Calu3 (cell line): Measurements from ENCODE around the gene ARL6IP5. TPM values are rescaled to one million over a fixed set of nuclear protein-coding genes. Genes with fewer than 3 reads are reported as not detected.

ENCODE experiments used
- BruUV-seq: library from RNA; stranded (reverse); fragments of 400-500 nt; replicated peaks from 2 replicates; lab custom pipeline; 2021; lab: Mats Ljungman, UMichigan
- CTCF ChIA-PET: fragments of 300-600 bp; sonication (Branson Sonifier 250); formaldehyde crosslinking; loops from one replicate; lab custom pipeline; 2022; ENCODE audit warnings: antibody characterized with exemption; lab: Charles Lee
- DNase-seq: peaks from one replicate; pipeline ENCODE4 v3.0.0; 2022
- H3K27ac Mint-ChIP-seq: one replicate; pipeline ENCODE4 v1.8.0; 2022; ENCODE audit warnings: mixed read lengths; ENCODE audit not compliant: unreplicated experiment
- H3K27me3 Mint-ChIP-seq: one replicate; pipeline ENCODE4 v1.8.0; 2022; ENCODE audit warnings: mixed read lengths; ENCODE audit not compliant: unreplicated experiment
- H3K36me3 Mint-ChIP-seq: one replicate; pipeline ENCODE4 v1.8.0; 2022; ENCODE audit warnings: mild to moderate bottlenecking, moderate library complexity, mixed read lengths; ENCODE audit not compliant: insufficient read depth, unreplicated experiment
- H3K4me1 Mint-ChIP-seq: one replicate; pipeline ENCODE4 v1.8.0; 2022; ENCODE audit warnings: mild to moderate bottlenecking, low read depth, mixed read lengths; ENCODE audit not compliant: unreplicated experiment
- H3K4me3 Mint-ChIP-seq: one replicate; pipeline ENCODE4 v1.8.0; 2022; ENCODE audit warnings: mild to moderate bottlenecking, low read depth, moderate library complexity, mixed read lengths; ENCODE audit not compliant: unreplicated experiment
- H3K9me3 Mint-ChIP-seq: one replicate; pipeline ENCODE4 v1.8.0; 2022; ENCODE audit warnings: low read depth, mixed read lengths; ENCODE audit not compliant: unreplicated experiment
- intact Hi-C: fragments of 100-400 bp; cut with micrococcal nuclease; formaldehyde crosslinking; loops from one replicate; pipeline ENCODE4 v1.10.0; 2022; ENCODE audit not compliant: unreplicated experiment
- total RNA-seq: library from RNA; stranded (reverse); gene quantifications from 2 replicates; pipeline ENCODE4 v1.2.3, GENCODE V29; 2022
- TF ChIP-seq, protein P1 (sequence below): fragments of 200-600 bp; IDR thresholded peaks from one replicate; pipeline ENCODE4 v1.8.0; 2022; ENCODE audit warnings: antibody characterized with exemption; ENCODE audit not compliant: unreplicated experiment

The ARL6IP5 gene
- total RNA-seq, 1 experiment from 2014 or later: 76.9 TPM

DNA sequence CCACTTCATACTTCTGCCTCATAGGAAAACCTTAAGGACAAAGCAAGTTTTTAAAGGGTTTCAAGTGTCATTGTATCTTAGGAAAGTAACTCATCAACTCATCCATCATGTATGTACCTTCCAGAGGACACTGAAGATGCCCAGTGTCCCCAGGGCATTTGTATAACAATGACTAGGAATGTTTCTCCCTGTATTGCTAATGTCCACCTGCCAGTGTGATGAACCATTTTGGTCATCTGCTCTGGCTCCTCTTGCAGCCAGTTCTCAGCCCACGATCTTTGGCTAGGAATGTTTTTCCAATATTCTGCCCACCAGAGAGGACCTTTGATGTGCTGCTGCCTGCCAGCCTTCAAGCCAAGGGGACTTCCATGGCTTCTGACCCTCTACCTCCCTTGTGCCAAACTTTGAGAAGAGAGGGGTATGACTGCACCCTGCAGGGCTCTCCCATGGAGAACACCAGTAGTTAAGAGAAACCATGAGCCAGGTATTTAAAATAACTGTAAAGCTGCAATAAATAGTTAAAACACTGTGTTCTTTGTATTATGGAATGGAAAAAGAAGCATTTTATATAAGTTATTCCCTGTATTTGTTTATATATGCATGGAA lies 26.3 kb downstream of the ARL6IP5 start:
- no peaks in the 10 kb centered on the region for H3K36me3 Mint-ChIP-seq
- no peaks in the 10 kb centered on the region for H3K27me3 Mint-ChIP-seq
- no peak overlapping the region for H3K4me3 Mint-ChIP-seq
- CTCF ChIA-PET: no interaction called here
- intact Hi-C loops: no loop called here
- TF ChIP-seq, protein P1, sequence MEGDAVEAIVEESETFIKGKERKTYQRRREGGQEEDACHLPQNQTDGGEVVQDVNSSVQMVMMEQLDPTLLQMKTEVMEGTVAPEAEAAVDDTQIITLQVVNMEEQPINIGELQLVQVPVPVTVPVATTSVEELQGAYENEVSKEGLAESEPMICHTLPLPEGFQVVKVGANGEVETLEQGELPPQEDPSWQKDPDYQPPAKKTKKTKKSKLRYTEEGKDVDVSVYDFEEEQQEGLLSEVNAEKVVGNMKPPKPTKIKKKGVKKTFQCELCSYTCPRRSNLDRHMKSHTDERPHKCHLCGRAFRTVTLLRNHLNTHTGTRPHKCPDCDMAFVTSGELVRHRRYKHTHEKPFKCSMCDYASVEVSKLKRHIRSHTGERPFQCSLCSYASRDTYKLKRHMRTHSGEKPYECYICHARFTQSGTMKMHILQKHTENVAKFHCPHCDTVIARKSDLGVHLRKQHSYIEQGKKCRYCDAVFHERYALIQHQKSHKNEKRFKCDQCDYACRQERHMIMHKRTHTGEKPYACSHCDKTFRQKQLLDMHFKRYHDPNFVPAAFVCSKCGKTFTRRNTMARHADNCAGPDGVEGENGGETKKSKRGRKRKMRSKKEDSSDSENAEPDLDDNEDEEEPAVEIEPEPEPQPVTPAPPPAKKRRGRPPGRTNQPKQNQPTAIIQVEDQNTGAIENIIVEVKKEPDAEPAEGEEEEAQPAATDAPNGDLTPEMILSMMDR: no peak
- no TSS peak for BruUV-seq
- H3K9me3 Mint-ChIP-seq: no peaks in the 10 kb centered on the region
- H3K27ac Mint-ChIP-seq: no peak overlapping the region
- H3K4me1 Mint-ChIP-seq: peaks cover 13% of the 10 kb centered on the region
- no peak for DNase-seq

DNA sequence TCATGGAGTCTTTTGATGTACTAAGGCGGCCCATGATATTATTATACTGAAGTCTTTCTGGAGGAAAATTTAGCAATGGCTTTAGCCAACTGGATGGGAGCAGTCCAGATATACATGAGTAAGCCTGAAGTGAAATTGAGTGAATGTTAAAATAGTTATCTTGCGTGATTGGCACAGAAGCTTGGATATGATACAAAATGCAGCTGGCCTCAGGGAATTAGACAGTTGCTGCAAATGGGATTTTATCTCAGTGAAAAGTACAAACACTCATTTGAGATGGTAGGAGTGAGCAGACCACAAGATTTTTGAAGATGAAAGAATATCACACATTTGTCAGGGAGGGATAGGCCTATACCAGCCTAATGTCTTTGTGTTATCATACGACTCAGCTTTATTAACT lies 28.8 kb downstream of the ARL6IP5 start:
- Mint-ChIP-seq H3K4me3 (no peak overlapping the region), H3K27ac (no peak overlapping the region), H3K9me3 (no peaks in the 10 kb centered on the region), H3K4me1 (peaks cover 20% of the 10 kb centered on the region), H3K27me3 (no peaks in the 10 kb centered on the region), H3K36me3 (peaks cover 5% of the 10 kb centered on the region)
- intact Hi-C loops: no loop called here
- CTCF ChIA-PET: no interaction called here
- DNase-seq: no peak
- TF ChIP-seq, protein P1: no peak
- no TSS peak for BruUV-seq

DNA sequence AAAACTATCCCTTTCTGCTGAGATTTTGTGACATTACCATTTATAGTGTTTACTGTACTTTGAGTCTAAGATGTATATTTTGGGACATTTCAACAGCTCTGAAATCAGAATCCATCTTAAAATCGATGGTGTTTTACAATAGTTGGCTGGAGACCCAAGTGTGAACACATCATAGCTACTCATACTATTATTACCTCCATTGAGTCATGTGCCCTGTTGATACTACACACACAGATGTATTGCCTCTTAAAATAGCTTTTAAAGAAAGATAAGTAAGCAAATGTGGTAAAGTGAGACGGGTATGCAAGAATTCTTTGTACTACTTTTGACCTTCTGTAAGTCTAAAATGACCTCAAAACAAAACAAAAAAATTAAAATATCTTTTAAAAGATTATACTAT lies 31.0 kb downstream of the ARL6IP5 start:
- H3K4me3 Mint-ChIP-seq: no peak overlapping the region
- peaks cover 2% of the 10 kb centered on the region for H3K9me3 Mint-ChIP-seq
- TF ChIP-seq, protein P1: no peak
- H3K27ac Mint-ChIP-seq: no peak overlapping the region
- peaks cover 29% of the 10 kb centered on the region for H3K4me1 Mint-ChIP-seq
- no peak for DNase-seq
- no peaks in the 10 kb centered on the region for H3K27me3 Mint-ChIP-seq
- intact Hi-C loops: loop anchor here (2.0 kb wide), 1 partner anchor 29 kb away; no protein-coding TSS in a partner anchor
- CTCF ChIA-PET: interaction anchor here (0.6 to 1.7 kb wide), 3 partner anchors 9 to 222 kb away, joined by 3 to 8 read pairs (median 3); no protein-coding TSS in a partner anchor
- peaks cover 5% of the 10 kb centered on the region for H3K36me3 Mint-ChIP-seq
- BruUV-seq: no TSS peak

DNA sequence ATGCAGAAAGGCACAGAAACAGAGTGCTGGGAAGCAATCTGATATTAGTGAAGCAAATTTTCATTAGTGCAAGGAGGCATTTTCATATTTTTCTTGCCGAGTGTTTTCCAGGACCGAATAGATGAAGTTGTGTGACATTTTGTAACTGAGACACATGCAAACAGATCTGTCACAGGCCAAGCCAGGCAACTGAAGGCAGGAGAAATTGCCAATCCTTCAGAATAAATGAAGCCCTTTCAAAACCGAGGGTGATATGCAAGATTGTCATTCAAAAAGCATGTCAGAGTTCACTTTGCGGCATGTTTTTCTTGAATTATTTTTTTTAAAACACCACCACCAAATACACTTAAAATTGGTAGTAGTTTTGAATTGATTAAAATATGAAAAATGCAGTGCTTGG lies 31.4 kb downstream of the ARL6IP5 start:
- Mint-ChIP-seq H3K27ac (peak overlapping the region; percentile 91), H3K9me3 (peaks cover 2% of the 10 kb centered on the region), H3K4me3 (no peak overlapping the region), H3K36me3 (peaks cover 5% of the 10 kb centered on the region), H3K27me3 (no peaks in the 10 kb centered on the region), H3K4me1 (peaks cover 32% of the 10 kb centered on the region)
- intact Hi-C loops: loop anchor here (2.0 kb wide), 1 partner anchor 29 kb away; no protein-coding TSS in a partner anchor
- DNase-seq: no peak
- CTCF ChIA-PET: interaction anchor here (0.6 to 1.7 kb wide), 3 partner anchors 10 to 222 kb away, joined by 3 to 8 read pairs (median 3); no protein-coding TSS in a partner anchor
- TF ChIP-seq, protein P1: no peak
- no TSS peak for BruUV-seq
